GM18951 (cell line): Measurements from ENCODE around the gene PDXDC1.
"Not testable (repeated sequence)": the region's sequence is repeated elsewhere in the genome, so short reads cannot be mapped to it uniquely, and the experiment has no call there.

ENCODE experiments used
- POLR2A ChIP-seq: IDR thresholded peaks from 4 replicates; pipeline ENCODE4 v1.6.1; 2011; ENCODE audit warnings: mild to moderate bottlenecking; ENCODE audit not compliant: insufficient read length, insufficient read depth; ENCODE audit errors: extremely low read depth
- in situ Hi-C: fragments of 300-500 bp; cut with MboI; formaldehyde crosslinking; loops from one replicate; pipeline ENCODE4 v1.12.0; 2022; ENCODE audit warnings: low sequenced_read_pairs, mixed read lengths, inconsistent platforms; ENCODE audit not compliant: unreplicated experiment

PDXDC1 gene

GRCh38 chr16:15130256-15130932 is 155.6 kb downstream of the PDXDC1 start:
- in situ Hi-C loops: not testable (repeated sequence)

DNA sequence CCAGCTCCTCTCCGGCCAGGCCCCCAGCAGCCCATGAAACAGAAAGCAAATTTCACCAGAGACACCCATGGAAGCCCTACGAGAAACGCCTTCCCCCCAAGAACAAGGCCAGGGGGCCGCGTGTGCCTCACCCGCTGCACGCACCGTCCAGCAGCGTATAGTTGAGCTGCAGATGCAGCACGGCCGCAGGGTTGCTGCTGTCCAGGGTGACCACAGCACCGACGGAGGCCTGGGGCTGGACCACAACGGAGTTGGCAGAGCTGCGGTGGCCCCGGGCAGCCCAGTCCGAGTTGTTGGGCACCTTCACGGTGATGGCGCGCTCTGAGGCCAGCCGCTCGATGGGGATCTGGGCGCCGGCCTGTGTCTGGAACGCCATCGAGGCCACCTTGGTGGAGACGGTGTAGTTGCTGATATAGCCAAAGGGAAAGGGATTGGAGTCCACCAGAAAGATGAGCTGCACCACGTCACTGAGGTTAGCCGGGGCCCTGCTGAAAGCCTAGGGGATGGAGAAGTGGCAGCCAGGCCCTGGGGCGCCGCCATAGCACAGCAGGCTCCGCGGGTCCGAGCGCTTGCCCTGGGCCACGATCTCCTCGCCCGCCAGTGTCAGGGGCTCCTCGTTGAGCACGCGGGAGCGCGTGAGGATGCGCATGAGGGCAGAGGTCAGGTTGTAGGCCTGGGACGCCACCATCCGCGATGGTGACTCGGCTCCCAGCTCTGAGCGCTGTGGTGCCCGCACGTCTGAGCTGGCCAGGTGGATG is 156.3 kb downstream of the PDXDC1 start:
- in situ Hi-C loops: not testable (repeated sequence)

DNA sequence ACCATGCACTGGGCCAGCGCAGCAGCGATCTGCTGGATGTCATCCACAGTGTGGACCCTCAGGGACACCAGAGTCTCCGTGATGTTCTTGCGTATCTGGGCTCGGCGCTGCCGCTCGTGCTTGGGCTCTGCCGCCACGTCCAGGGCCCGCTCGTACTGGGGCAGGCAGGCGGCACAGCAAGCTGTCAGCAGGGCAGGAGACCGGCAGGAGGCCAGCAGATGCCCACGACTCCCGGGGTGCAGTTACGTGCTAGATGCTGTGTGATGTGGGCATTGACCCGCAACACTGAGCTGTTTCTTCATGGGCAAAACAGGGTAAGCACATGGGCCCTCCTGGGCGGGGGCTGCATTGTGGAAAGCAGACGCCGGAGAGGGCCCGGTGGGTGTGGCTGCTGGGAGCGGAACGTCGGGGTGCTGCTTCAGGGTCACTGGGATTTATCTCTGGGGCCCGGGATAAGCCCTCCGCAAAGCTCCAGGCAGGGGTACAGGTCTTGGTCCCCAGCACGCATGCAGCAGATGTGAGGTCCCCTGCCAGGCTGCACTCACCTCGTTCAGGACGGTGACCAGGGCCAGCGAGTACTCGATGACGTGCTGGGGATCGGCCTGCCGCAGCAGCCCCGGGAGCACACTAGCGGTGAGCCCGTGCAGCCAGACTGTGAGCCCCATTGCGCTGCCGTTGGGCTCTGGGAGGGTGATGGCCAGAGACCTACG is 158.0 kb downstream of the PDXDC1 start:
- in situ Hi-C loops: not testable (repeated sequence)

GRCh38 chr16:15133554-15133953 is 158.7 kb downstream of the PDXDC1 start:
- in situ Hi-C loops: not testable (repeated sequence)

DNA sequence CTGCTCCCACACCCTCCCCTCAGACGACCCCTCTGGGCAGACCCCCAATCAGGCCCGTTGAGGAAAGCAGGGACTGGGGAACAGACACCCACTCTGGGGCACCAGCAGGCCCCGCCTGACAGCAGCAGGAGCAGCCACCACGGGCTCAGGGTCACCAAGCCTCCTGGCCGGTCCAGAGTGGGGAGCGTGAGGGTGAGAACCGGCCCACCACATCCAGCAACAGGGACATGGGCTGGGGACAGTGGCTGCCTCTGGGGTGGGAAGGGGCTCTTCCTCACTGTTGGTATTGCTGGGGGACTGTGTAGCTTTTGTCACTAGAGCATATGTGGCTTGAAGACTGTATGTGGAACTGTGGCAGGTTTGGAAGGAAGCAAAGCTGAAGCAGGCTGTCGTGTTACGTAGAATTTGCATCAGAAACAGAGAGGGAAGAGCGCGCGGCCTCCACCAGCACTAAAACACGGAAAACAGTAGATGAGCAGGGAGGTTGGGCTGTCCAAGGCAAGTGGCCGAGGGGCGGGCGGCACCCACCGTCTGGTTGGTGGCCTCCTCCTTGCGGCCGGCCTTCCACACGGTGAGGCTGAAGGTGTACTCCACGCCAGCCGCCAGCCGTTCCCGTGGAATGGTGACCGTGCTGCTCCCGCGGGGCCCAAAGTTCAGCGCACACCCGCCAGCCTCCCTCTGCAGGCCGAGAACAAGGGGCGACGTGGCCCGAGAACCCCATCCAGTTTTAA is 160.1 kb downstream of the PDXDC1 start:
- in situ Hi-C loops: not testable (repeated sequence)

- in situ Hi-C loops: not testable (repeated sequence)
Observed at GRCh38 chr16:15135483-15136360, 160.9 kb downstream of the PDXDC1 start.

DNA sequence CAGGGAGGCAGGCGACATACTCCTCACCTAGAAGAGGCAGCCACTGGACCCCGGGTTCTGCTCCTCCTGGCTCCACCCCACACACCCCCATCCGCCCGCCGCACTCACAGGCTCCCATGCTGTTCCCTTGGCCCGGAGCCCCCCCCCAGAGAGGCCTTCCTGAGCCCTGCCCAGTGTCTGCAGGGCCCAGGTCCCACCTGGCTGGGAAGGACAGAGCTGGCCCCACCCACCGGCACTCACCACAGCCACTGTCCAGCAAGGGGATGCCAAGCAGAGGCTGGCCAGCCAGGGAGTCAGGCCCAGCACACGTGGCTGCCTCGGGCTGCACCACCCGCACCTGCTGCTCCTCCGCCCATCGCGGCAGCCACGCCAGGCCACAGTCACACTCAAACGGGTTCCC is 162.7 kb downstream of the PDXDC1 start:
- in situ Hi-C loops: not testable (repeated sequence)

DNA sequence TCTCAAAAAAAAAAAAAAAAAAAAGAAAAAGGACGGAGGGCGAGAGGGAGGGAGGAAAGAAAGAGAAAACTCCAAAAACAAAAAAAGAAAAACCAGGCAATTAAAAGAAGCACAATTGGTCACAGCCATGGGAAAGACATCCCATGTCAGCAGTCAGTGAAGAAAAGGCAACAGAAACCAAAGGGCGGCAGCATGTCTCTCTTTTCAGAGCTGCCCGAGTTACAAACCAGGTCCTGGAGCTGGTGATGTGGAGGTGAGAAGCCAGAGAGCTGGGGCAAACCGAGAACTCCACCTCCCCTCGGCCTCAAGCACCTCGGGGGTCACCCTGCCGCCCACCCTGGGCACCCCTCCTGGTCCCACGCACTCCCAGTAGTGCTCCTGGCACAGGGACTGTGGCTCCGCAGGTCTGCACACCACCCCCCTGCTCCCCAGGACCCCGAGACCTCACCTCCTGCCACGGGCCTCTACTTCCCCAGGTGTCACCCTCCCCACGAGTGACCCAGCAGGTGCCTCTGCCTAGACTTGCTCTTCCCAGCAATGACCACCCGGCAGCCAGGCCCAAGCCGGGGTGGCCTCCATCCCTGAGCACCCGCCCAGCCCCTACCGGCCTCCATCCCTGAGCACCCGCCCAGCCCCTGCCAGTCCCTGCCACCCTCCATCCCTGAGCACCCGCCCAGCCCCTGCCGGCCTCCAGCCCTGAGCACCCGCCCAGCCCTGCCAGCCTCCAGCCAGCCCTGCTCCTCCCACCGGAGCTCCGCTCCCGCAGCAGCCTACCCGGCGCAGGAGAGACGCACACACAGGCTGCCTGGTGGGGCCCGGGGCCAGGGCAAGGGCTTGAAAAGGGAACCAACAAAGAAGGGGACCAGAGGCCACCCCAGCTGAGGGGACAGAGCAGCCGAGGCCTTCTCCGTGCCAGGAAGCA is 165.9 kb downstream of the PDXDC1 start:
- in situ Hi-C loops: not testable (repeated sequence)

DNA sequence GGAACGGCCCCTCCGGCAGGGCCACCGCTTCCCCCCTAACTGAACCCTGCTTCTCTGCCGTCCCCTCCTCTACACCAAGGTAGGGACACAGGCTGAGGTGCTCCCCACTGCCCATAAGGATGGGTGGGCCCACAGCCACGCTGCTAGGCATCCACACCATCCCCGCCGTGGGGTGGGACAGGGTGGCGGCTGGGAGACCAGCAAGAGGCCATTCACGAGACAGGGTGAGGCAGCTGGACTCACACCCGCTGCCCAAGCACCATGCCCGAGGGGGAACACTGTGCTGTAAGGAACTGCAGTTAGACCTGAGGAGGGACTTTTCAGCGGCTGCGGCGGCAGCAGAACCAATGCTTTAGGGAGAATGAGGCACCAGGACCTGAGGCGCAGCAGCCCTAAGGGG is 166.8 kb downstream of the PDXDC1 start:
- in situ Hi-C loops: no loop called here
- no peak for TF ChIP-seq POLR2A

- in situ Hi-C loops: not testable (repeated sequence)
Observed at GRCh38 chr16:15142107-15142890, 167.5 kb downstream of the PDXDC1 start.

DNA sequence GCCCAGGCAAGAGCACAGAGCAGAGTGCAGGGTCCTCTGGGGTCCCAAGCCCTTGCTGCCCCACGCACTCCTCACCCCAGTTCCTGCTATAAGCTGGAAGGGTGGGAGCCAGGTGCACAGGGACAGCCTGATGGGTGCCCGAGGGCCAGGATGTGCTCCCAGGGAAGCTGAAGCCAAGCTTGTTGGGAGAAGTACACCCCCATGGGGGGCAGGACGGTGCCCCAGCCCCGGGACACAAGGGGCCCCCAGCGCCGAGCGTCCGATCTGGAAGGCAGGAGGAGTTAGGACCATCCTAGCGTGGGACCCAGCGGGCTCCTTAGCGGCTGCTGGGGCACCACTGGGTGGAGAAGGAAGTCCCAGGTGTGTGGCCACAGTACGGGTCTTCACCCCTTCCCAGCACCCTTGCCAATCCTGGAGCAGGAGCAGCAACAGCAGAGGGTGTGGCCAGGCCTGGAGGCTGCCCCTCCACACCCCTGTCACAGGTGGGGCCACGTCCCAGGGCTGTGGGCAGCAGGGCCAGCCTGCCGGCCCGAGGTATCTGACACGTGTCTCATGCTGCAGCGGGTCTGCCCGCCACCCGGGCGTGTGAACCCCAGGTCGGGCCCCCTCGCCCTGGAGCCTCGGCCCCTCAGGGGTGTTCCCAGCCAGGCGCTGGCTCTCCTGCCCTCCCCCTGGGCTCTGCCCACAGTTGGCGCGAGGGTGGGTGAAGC is 168.2 kb downstream of the PDXDC1 start:
- in situ Hi-C loops: not testable (repeated sequence)

- in situ Hi-C loops: not testable (repeated sequence)
Observed at GRCh38 chr16:15143601-15144091, 168.8 kb downstream of the PDXDC1 start.

DNA sequence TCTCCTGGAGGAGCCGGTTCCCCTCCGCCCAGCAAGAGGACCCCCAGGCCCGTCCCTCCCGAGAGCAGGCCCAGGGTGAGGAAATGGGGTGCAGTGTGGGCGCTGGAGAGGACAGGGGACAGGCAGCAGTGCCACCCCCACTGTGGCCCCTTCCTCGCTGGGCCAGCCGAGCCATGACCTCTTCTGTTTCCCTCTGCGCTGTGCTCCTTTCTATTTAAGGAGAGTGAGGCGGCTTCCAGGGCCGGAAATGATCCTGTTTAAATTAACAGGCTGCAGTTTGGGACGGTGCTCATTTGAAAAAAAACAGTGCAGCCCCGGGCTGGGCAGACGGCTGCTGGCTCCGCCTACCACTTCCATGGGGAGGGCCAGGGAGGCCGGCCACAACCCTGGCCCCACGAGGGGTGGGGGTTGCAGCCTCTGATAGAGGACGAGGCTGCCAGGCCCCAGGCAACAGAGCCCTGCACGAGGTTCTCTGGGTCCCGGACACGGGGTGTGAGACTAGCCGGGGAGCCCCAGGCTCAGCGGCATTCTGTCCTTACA is 169.3 kb downstream of the PDXDC1 start:
- in situ Hi-C loops: not testable (repeated sequence)

GRCh38 chr16:15144781-15145417 is 170.1 kb downstream of the PDXDC1 start:
- in situ Hi-C loops: not testable (repeated sequence)

DNA sequence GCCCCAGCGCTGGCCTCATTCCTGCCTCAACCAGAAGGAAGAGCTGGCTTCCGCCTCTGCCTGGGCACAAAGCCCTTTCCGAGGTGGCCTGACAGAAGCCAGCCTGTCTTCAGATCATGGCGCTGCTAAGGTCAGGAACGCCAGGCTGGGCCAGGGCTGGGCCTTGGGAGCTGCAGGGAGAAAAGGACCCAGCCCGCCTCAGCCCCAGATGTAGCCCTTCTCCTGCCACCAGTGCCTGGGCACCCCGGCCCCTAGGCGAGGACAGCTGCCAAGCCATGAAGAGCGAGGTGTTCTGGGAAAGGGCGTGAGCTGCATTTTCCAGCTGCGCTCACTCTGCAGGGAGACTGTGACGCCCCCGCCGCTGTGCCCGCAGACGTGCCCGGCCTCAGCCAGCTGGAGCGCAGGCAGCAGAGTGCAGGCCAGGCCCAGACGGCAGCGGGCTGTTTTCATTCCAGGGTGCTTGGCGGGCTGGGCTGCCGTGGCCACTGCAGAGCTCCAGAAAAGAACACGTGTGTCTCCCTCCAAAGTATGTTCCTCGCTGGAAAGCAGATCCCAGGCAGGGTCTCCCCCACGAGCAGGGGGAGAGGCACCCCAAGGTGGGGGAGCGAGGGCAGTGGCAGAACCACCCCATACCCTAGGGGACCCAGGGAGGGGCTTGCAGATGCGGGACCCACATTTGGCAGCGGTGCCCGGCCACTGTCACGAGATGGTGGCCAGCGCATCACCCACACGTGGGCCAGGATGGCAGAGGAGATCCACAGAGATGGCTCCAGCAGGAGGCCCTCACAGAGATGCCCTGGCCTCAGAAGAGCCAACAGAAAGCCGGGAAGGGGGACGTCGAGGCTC is 170.8 kb downstream of the PDXDC1 start:
- in situ Hi-C loops: not testable (repeated sequence)
